Dermis microvascular lymphatic vessel endothelial cell (primary cell): ENCODE measurements around the gene ERBB4. TPM values are rescaled to one million over a fixed set of nuclear protein-coding genes. Genes with fewer than 3 reads are reported as not detected.
"Not testable (repeated sequence)": the region's sequence is repeated elsewhere in the genome, so short reads cannot be mapped to it uniquely, and the experiment has no call there.

ENCODE experiments used
- DNase-seq, 2 donors: peaks; one replicate each; pipeline versions ENCODE4 v3.0.0 to v3.0.0-alpha.2; 2010; ENCODE audit warnings: low read depth in 2 of 2
- total RNA-seq: library from RNA; depleted of rRNA; stranded (reverse); fragments of >200 nt; gene quantifications from 2 replicates; pipeline ENCODE4 v1.2.1, GENCODE V29; 2014

Gene ERBB4
- total RNA-seq, 1 donor from 2014 or later: not detected

DNA sequence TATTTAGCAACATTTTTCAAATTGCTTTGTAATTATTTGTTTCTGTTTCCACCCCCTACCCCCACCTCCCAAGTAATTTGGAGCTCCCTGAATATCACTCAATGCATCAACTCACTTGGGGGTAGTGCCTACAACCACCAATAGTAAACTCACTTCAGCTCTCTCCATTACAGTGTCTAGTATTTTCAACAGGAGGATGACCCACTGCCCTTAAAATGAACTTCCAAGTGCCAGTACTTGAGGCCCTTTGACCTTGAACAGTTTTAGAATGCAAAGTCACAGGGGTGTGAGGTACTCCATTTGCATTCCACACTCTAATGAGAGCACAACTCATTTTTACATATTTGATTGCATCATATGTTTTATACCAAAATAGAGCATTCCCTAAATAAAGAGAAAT, 523.0 kb downstream of the ERBB4 start:
- no peak for DNase-seq

- no peak for DNase-seq
Measured at GRCh38 chr2:212013626-212014025, 525.0 kb downstream of the ERBB4 start.

DNA sequence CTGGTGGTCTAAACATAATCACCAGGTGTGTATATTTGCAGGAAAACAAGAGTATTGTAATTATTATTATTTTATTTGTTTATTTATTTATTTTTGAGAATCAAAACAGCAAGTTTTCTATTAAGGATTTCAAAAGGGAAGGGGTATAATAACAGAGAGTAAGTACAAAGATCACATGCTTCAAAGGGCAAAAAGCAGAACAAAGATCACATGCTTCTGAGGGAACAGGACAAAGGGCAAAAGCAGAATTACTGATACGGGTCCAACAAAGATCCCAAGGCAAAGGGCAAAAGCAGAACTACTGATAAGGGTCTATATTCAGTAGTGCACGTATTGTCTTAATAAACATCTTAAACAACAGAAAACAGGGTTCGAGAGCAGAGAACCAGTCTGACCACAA, 528.3 kb downstream of the ERBB4 start:
- DNase-seq: not testable (repeated sequence)

- no peak for DNase-seq
Measured at GRCh38 chr2:212007972-212008371, 530.6 kb downstream of the ERBB4 start.

GRCh38 chr2:212005085-212005671, 533.4 kb downstream of the ERBB4 start:
- DNase-seq: peak; percentile 32 to 65

- DNase-seq: no peak
Measured at GRCh38 chr2:212001325-212001724, 537.3 kb downstream of the ERBB4 start.

- DNase-seq: no peak
Measured at GRCh38 chr2:211996857-211997256, 541.7 kb downstream of the ERBB4 start.

DNA sequence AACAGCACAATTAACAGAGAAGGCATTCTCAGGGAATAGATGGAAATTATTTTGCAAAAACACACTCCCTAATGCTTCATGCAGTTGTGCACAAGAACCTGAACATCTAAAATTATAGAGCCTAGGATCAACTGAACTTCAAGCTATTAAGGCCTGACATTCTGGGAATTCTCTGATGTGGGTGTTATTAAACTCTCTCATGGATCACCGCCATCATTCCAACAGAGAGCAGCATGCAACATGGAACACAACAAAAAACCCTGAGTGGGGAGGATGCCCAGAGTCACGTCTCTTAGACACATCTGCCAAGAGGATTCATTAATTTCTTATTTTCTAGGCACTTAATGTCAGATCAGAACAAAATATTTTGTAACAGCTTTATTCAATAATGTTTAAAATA, 543.8 kb downstream of the ERBB4 start:
- no peak for DNase-seq

GRCh38 chr2:211990335-211990734, 548.3 kb downstream of the ERBB4 start:
- DNase-seq: no peak

GRCh38 chr2:211986313-211986712, 552.3 kb downstream of the ERBB4 start:
- no peak for DNase-seq

DNA sequence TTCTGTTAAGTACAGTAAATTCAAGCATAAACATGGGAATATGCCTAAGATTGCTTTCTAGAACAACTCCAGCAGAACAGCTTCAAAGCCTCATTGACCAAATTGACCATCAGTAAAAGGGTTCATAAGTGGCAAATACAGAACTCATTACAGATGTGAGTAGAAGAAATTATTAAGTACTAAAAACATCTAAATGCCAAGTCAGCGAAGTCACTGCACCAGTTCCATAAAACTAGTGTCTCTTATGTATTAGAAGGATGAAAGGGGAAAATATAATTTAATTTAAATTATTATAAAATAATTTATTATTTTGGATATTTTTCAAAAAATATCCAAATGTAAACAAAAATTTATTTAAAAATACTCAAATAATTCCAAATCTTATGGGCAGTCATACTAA, 553.2 kb downstream of the ERBB4 start:
- no peak for DNase-seq

DNA sequence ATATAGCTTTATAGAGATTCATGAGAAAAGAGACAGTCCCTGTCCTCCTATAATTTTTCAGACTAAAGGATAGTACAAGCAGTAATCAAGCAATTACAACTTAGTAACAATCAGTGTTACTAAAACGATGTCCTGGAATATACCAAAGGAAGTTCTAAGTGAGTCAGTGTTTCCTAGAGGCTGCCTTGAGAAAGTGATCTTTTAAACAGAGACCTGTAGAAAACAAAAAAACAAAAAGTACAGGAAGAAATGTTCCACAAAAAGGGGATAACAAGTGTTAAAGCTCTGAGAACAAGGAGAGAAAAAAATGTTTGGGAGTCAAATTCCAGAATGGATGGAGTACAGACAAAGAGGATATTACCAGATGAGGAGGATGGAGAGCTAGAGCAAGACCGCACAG, 556.4 kb downstream of the ERBB4 start:
- DNase-seq: peak in 1 of 2 donors; percentile 87

- DNase-seq: no peak
Measured at GRCh38 chr2:211981451-211981850, 557.2 kb downstream of the ERBB4 start.

DNA sequence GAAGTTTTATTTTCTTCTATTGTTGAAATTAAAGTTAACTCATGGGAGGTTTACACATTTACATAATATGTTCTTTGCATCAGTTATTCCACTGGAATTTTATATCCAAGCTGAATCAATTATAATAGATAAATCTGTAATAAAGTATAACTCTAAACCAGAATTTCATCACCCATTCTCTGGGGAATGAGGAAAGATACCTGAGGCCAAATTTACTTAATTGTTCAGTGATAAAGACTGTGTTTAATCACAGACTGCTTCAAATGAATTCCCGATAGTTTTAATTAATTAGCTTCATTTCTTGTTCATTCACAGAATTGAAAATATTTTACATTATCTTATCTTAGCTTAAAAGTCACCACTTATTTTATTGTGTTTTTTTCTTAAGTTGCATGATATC, 562.5 kb downstream of the ERBB4 start:
- no peak for DNase-seq

DNA sequence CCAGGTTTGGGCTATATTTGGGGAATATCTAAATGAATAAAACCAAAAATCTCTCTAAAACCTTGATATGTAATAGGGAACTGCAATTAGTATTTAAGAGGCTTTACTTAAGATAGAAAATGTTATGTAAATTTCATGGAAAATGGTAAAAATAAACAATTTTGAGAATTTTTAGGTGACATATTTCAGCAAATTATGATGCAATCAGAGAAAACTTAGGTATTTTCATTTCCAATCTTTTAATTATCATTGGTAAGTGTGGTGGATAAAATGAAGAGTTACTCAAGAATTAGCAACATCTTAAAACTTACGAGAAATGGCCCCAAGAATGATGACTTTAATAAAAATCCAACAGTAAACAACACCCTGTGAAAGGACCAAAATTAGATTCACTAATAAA, 571.4 kb downstream of the ERBB4 start:
- DNase-seq: no peak

GRCh38 chr2:211963969-211964368, 574.6 kb downstream of the ERBB4 start:
- no peak for DNase-seq

- no peak for DNase-seq
Measured at GRCh38 chr2:211957799-211958198, 580.8 kb downstream of the ERBB4 start.

DNA sequence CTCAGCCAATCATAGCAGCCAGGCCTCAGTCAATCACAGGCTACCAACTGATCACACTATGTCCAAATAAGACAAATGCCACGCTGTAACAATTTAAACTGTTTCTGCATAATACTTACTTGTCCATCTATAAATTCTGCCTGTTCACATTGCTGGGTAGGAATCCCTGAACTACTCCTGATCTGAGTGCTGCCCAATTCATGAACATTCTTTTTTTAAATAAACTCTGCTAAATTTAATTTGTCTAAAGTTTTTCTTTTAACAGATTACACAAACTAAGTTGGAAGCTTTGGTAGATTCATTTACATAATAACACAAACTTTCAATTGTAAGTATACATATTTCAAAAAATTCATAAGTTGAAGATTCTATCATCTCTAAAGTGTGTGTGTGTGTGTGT, 583.0 kb downstream of the ERBB4 start:
- DNase-seq: no peak

- no peak for DNase-seq
Measured at GRCh38 chr2:211948932-211949331, 589.7 kb downstream of the ERBB4 start.

DNA sequence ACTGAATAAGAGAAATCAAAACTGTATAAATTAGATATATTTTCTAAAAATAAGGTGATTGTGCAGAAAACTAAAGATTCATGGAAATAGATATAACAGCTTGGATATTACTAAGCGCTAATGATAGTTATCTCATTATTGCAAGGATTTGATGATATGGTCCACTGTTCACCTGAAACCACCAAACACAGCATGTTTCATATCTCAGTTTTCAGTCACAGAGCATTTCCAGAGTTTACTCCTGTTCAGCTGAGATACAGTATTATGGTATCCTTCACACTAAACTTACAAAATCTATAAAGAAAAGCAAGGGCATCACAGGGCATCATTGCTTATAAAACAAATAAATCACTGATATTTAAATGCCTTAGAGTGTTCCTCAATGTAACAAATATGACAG, 591.6 kb downstream of the ERBB4 start:
- DNase-seq: no peak

DNA sequence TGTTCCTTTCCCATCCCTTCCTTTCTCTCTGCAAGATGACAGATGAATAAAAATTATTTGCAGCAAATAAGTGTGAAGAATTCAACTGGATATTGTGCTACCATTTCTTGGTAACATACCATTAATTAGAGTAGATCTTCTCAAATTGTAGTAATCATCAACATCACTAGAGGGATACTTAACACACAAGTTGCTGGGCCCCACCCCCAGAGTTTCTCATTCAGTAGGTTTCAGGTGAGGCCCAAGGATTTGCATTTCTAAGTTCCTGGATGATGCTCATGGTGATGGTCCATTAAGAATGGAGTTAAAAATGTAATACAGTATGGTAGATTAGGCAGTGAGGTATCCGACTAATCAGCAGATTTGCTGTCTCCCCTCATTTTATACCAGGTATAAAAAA, 594.0 kb downstream of the ERBB4 start:
- DNase-seq: peak in 1 of 2 donors; percentile 6

GRCh38 chr2:211942153-211942552, 596.4 kb downstream of the ERBB4 start:
- no peak for DNase-seq

DNA sequence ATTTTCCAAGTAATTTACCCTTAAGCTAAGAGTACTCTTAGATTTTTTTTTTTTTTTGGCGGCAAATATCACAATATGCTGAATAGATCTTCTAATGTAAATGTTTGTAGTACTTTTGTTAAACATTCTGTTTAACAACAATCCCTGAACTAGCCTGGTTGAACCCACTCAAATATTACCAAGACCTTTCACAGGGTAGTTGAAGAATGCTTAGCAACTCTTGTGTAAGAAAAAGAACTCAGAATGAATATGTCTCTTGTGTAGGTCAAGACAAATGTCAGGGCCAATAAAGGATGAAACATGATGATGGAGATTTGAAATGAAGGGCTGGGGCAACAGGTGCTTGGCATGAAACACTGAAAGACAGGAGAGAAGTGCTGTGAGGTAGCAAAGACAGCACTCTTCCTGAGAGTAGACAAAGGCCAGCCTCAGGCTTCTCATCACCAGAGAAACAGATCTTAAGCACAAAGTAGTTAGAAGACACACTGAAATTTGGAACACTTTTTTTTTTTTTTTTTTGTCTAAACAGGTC, 597.3 kb downstream of the ERBB4 start:
- DNase-seq: no peak

DNA sequence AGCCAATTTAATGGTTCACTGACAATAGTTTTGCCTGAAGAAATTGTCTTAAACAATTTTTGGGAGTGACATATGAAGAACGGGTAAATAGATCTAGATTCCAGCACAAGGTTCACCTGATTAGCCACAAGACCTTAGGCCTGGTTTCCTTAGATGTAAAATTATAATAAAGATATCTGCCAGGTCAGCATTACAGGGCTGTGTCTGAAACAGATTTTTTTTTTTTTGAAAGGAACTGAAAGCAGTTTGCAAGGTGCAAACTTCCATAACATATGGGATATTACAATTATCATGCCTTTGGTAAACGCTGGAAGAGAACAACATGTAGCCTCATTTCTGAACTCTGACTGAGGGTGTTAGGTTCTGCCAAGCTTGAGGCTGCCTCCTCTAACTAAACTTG, 599.4 kb downstream of the ERBB4 start:
- no peak for DNase-seq
